HG03460 (cell line): Measurements from ENCODE around the gene SPINDOC.
A peak's percentile ranks its signal among the peaks of the same experiment; 100 is the strongest.
"Not testable (repeated sequence)": the region's sequence is repeated elsewhere in the genome, so short reads cannot be mapped to it uniquely, and the experiment has no call there.

ENCODE experiments used
- ATAC-seq: cut with Tn5 transposase; IDR thresholded peaks from one replicate; pipeline ENCODE4 v1.9.1; 2021; ENCODE audit not compliant: unreplicated experiment

SPINDOC gene, protein sequence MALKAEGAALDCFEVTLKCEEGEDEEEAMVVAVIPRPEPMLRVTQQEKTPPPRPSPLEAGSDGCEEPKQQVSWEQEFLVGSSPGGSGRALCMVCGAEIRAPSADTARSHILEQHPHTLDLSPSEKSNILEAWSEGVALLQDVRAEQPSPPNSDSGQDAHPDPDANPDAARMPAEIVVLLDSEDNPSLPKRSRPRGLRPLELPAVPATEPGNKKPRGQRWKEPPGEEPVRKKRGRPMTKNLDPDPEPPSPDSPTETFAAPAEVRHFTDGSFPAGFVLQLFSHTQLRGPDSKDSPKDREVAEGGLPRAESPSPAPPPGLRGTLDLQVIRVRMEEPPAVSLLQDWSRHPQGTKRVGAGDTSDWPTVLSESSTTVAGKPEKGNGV

DNA sequence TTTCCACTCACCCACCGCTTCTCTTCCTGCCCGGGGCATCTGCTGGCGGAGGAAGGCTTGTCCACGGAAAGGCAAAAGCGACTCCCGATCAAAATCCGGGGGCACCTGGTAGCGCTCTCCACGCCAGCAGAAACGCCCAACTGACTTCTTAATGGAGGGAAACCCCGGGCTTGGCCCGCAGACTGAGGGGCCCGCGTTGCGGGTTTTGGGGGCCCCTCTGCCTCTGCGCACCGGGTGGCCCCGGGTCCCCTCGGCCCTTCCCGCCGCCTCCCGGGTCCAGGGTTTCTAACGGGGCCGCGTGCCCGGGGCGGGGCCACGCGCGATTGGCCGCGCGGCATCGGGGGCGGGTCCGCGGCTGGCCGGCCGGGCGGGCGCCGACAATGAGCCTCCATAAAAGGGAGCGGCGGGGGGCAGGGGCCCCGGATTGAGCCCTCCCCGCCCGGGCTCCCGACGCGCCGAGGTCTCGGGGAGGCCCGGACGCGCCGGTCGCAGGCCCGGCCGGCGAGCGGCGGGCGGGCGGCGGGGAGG, at the start of gene SPINDOC:
Gene SPINDOC (plus strand): TSS at position 422 of the 528 bp plus-strand sequence. CDS start 231 bp downstream, outside the sequence.
- peak; percentile 83 for ATAC-seq

DNA sequence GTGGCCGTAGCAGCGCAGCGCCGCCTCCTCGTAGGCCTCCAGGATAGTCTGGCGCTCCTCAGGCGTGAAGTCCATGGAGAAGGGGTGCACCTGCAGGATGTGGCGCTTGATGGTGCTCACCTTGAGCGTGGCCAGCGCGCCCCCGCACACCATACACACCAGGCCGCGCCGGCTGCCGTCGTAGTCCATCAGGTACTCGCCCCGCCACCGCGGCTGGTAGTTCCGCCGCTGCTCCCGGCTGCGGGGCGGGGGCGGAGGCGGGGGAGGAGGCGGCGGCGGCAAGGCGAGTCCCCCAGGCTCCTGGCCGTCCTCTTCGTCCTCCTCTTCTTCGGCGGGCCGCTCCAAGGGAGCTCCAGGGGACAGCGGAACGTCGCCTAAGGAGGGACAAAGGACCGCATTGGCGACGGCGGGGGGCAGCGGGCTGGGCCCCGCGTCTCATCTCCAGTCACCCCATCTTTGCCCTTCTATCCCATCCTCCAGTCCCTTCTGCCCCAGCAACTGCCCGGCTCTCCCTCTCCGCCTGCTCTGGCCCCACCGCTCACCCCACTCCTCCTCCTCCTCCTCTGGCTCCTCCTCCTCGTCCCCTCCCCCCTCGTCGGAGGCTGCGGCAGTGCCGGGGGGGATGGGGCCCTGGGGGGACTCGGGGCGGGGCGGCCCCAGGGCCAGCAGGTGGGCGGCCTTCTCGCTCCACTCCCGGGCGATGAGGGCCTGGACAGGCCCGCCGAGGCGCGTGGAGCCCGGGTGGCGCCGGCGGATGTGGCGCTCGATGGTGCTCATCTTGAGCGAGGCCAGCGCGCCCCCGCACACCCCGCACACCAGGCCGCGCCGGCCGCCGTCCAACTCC, 49.5 kb upstream of the SPINDOC start:
- ATAC-seq: no peak

DNA sequence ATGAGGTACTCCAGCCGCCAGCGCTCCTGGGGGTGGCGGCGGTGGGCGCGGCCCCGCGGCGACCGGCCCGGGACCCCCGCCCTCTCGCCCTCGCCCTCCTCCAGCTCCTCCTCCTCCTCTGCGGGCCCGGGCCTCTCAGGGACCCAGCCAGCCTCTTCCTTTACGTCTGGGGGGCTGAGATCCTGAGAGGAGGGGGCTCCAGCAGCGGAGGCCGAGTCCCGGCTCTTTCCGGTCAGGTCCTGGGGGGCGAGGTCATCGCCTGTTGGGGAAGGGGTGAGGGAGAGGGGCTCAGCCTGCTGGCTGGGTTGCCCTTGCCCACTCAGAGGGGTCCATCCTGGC, 48.9 kb upstream of the SPINDOC start:
- ATAC-seq: no peak

DNA sequence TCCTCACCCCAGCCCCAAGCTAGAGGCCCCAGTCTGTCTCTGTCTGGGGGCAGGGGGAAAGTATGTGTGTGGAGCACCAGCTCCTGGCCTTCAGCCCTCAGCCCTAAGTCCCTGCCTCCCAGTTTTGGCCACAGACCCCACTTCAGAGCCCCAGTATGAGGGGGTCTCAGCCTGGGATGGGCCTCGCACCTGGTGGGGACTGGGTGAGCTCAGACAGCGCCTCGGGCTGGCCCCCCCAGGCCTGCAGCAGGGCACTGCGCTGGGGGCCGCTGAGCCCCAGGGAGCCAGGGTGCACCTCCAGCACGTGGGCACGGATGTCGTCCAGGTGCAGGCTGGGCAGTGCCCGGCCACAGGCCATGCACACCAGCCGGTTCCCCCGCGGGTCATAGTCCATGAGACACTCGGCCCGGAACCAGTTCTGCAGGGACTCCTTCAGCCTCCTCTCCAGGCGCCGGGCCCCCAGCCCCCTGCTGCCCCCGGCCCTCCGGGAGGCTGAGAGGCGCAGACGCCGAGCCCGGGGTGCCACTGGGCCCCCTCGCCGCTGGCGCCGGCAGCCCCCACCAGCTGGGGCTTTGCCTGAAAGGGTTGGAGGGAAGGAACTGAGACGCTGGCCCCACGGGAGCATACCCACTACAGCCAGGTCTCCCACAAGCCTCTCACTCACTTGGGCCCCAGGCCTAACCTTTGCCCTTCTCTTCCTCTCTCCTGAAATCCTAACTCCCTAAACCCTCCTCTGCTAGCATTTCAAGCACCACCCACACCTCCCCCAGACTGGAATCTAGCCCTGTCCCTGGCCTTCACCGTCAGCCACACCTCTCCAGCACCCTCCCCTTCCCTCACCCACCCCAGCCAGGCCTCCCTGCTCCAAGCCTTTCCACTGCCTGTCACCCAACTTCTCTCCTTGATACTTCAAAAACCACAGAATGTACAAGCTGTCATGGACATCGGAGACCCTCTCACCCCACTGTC, 48.3 kb upstream of the SPINDOC start:
- no peak for ATAC-seq

DNA sequence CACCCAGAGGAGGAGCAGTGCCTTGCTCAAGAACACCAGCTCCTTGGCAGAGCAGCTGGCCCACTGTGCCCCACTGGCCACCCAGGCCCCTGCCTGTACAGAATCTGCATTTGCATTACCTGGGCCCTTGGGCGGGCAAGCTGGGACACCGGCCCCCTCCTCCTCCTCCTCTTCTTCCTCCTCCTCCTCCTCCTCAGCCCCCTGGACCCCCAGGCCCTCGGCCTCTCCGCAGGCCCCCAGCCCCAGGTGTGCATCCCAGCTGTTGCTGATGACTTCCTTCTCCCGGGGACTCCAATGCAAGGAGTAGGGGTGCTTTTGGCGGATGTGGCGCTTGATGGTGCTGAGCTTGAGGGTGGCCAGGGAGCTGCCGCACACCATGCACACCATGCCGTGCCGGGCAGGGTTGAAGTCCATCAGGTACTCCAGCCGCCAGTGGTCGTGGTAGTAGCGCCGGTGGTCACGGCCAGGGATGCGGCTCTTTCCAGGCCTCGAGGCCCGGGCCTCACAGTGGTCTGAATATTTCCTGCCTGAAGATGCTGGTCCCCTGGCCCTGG, 47.5 kb upstream of the SPINDOC start:
- ATAC-seq: no peak

DNA sequence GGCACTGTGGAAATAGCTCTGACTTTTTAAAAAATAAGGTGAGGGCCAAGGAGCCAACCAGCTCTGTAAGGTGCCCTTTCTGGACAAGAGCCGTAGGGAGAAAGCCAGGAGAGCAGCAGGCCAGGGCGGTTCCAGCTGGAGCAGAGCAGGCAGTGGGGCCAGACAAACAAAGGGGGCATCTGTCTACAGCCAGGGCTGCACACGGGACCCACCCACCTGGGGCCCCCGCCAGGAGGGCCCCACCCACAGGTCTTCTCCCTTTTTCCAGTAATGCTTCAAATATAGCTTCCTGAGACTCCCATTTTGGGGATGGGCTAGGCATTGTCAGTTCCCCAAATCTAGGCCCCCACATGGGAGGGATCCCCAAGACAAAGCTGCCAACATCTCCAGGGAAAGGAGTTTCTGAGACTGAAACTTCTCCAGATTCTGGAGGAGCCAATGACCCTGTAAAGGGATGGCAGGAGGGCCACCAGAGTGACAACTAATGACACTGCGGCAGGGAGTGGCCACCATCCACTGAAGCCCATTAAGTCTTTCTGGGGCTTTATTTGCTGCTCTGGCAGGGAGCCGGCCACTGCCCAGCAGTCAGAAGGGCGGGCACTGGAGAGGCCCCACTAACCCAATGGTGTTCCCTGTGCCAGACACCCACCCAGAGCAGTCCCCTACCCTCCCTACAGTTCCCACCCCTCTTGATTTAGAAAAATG, 46.6 kb upstream of the SPINDOC start:
- ATAC-seq: no peak

DNA sequence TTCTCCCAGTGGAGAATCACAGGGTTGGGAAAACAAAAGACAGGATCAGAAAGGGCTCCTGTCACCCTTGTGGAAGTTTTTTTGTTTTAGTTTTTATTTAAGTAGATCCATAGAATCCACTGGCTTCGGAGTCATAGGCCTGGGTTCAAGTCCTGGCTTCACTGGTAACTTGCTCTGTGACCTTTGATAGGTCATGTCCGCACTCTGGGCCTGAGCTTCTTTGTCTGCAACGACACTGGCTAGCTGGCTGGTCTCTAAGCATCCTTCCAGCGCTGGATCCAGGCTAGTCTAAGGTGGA, 46.0 kb upstream of the SPINDOC start:
- ATAC-seq: no peak

DNA sequence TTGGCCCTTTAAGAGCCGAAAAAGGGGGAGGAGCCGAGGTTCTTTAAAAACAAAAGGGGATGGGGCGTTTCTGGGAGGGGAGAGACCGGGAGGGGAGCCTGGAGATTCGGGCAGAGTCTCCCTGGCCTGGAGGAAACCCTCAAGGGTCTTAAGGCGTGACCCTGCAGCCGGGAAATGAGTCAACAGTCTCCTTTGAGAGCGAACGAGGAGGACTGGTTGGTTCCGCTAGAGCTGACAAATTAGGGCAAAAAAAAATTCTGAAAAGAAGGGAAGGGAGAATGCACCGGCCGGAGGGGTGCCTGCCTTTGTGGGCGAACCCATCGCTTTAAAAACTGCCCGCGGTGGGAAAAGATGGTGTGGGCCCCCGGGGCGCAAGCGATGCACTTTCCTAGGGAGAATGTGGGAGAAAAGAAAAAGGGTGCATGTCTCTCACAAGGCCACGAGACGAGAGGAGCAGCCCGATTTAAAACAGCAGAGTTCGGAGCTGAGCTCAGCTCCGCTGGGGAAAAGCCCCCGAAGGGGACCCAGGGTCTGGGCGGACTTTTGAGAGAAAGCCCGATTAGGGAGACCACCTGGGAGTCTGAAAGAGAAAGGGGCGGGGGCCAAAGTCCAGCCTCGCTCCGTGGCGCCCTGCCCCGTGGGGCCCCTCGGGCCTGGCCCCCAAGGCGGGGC, 45.6 kb upstream of the SPINDOC start:
- ATAC-seq: peak; percentile 21

DNA sequence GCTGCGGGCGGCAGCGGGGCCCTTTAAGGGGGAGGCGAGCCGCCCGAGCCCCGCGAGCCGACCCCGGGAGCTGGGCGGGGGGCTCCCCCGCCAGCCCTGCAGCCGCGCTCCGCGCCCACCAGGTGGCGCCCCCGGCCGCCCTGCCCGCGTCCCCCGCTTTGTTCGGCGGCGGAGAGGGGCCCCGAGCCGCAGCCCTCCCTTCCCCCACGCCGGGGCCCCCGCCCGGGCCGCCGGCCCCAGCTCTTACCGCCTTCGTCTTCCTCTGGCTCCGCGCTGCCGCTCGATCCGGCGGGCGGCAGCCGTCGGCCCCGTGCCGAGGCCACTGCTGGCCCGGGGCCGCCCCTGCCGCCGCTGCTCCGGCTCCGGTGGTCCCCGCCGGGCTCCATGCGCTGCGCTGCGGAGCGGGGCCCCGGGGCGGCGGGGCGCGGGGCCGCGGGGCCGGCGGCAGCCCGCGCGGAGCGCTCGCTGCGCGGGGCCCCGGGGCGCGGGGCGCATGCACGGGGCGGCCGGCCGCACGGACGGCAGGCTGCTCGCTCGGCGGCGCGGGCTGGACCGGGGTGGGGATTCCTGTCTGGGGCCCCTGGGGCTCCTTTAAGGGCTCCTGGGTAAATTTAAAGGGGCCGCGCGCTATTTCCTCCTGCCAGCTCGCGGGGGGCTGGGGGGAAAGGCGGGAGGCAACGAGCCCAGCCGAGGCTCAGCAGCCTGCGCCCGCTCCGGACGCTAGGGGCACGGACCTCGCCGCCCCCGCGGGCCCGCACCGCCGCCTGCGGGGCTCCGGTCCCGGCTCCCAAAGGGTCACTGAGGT, 44.8 kb upstream of the SPINDOC start, which contains the start of gene ZFTA:
Gene ZFTA (minus strand): TSS at position 539 of the 805 bp plus-strand sequence. CDS start 153 bp downstream, at position 386.
- ATAC-seq: peak; percentile 54

DNA sequence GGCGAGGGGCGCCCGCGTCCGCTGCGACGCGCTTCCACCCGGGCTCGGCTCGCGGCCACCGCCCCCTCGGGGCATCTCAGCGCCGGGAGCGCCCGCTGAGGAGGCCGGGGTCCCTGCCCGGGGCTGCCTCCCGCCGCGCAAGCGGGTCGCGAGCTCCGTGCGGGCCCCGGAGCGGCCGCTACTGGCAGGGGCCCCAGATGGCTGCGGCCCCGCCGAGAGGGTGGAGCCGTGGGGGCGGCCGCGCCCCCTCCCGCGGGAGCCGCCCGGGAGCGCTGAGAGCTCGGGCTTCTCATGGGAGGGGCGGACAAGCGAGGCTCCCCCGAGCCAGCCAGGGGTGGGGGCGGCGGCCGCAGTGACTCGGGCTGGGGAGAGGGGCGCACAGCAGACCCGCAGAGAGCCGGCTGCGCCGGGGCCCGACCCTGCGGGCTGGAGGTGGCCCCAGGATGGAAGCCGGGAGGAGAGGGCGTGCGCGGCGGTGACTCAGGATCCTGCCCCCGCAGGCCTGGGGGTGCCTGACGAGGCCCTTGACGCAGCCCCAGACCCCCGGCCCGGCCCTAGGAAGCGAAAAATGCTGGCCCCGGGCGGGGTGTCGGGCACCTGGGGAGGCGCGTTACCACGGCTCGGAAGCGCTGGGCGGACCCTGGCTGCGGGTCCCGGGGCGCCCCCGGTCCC, 44.1 kb upstream of the SPINDOC start:
- no peak for ATAC-seq

DNA sequence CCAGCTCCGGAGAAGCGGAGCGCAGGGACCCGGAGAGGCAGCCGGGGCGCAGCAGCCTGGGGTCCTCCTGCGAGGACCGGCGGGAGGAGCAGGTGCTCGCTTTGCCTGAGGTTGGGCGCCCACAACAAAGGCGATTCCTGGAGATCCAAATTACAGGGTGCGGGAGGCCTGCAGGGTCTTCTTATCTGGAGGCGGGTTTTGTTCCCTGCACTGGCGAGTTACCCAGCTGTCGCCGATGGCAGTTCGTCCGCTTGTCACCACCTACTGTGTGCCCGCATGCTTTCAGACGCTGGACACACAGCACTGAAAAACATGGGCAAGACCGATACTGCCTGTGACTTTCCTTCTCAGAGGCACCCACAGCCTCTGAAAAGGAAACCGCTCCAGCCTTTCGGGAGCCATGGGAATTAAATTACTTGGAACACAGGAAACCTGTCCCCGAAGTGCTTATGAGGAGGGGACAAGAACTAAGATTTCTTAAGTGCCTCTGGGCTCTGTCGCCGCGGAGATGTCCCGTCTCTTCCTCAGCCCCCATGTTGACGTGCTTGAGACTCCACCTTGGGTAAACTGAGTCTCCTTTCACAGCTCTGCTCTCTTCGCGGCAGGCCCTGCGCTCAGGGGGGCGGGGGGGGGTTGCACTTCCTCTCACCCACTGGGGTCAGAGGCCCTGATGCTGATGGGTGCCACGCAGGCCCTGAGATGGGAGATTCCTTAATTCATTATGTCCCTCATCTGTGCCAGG, 43.4 kb upstream of the SPINDOC start:
- ATAC-seq: no peak

DNA sequence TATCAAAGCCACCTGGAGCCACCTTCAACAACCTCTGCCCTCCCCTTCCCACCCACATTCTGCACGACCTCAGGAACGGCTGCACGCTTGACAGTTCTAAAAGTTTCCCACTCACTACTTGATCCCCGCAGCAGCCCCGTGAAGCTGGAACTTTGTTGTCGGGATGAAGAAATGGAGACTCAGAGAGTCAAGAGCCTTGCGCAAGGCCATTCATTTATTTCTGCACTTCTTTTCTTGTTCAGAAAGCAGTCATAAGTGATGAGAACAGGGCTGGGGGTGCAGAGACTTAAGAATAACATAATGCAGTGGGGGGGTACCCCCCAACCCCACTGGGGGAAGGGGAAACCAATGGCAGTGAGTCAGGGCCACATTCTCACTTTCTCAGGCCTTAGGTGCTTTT, 42.5 kb upstream of the SPINDOC start:
- no peak for ATAC-seq

DNA sequence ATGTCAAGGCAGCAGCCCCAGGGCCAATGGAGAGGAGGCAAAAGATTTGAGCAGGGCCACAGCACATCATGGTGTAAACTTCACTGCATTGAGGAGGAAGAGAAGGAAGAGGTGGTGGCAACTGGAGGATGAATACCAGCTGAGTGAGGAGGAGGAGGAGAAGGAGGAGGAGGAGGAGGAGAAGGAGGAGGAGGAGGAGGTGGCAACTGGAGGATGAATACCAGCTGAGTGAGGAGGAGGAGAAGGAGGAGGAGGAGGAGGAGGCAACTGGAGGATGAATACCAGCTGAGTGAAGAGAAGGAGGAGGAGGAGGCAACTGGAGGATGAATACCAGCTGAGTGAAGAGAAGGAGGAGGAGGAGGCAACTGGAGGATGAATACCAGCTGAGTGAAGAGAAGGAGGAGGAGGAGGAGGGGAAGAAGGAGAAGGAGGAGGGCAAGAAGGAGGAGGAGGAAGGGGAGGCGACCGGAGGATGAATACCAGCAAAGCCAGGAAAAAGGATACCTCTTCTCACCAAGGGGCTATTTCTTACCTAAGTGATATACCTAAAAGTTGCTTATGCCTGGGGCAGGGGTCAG, 41.4 kb upstream of the SPINDOC start:
- ATAC-seq: not testable (repeated sequence)

DNA sequence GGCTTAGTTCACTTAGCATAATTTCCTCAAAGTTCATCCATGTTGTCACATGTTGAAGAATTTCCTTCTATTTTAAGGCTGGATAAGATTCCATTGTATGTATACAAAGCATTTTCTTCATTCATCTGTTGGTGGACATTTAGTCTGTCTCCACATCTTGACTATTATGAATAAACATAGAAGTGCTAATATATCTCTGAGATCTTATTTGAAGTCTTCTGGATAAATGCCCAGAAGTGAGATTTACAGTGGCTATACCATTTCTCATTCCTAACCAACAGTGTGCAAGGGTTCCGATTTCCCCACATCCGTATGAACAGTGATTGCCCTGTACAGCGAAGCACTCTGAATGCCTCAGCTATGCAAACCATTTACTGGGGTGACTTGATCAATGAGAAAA, 38.1 kb upstream of the SPINDOC start:
- ATAC-seq: no peak

DNA sequence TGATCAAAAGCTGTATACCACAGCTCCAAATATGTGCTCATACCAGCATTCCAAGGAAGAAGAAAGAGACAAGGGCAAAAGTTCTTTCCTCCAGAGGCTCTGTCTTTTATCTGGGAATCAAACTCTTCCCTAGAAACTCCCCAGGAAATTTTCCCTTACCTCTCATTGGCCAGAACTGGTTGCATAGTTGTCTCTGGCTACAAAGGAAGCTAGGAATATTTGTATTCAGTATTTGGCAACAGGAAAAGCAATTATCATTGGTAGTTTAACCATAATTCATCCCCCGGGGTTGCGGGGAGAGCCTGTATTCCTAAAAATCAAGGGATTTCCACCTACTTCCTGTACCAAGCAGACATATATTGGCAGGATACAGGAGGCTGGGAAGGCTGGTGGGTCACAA, 34.2 kb upstream of the SPINDOC start:
- no peak for ATAC-seq

DNA sequence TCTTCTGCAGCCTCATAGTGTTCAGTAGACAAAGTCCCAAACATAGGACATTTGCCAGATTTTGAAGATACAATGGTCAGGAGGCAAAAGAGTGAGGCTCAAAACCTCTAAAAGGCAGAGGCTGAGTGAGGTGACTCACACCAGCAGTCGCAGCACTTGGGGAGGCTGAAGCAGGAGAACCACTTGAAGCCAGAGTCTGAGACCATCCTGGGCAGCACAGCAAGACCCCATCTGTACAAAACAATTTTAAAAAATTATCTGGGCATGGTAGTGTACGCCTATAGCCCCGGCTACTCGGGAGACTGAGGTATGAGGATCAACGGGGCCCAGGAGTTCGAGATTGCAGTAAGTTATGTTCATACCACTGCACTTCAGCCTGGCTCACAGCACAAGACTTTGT, 30.5 kb upstream of the SPINDOC start:
- ATAC-seq: no peak
